Astrocyte of the spinal cord (primary cell): ENCODE measurements around the gene MTCL1.
A peak's percentile ranks its signal among the peaks of the same experiment; 100 is the strongest.

ENCODE experiments used
- DNase-seq: peaks from one replicate; pipeline ENCODE4 v3.0.0; 2011; ENCODE audit warnings: low read depth, low spot score
- H3K4me3 ChIP-seq: 2 replicates; pipeline ENCODE4 v1.5.1; 2011; ENCODE audit warnings: low read depth, mild to moderate bottlenecking, low read length, moderate library complexity
- CTCF ChIP-seq: IDR thresholded peaks from 2 replicates; pipeline ENCODE4 v1.5.1; 2012; ENCODE audit warnings: low read depth, mild to moderate bottlenecking, low read length, inconsistent platforms
- in situ Hi-C: cut with HindIII; loops from 2 replicates; pipeline ENCODE4 v1.10.0; 2017; ENCODE audit warnings: low sequenced_read_pairs

The MTCL1 gene

GRCh38 chr18:8660316-8660715 is 45.0 kb upstream of the MTCL1 start:
- H3K4me3 ChIP-seq = no peak overlapping the region
- no peak for TF ChIP-seq CTCF
- DNase-seq = no peak
- in situ Hi-C loops = no loop called here

- peak; percentile 76 for DNase-seq
- no peak for TF ChIP-seq CTCF
- in situ Hi-C loops = no loop called here
These were observed 43.4 kb upstream of the MTCL1 start for GRCh38 chr18:8661754-8662559.

GRCh38 chr18:8662560-8663255 is 42.6 kb upstream of the MTCL1 start:
- no peak overlapping the region for H3K4me3 ChIP-seq
- no peak for TF ChIP-seq CTCF
- no peak for DNase-seq
- in situ Hi-C loops = no loop called here

More at GRCh38 chr18:8661754-8662559, 43.4 kb upstream of the MTCL1 start:
- H3K4me3 ChIP-seq = no peak overlapping the region

- peak; percentile 46 for DNase-seq
- no peak overlapping the region for H3K4me3 ChIP-seq
- TF ChIP-seq CTCF = no peak
- in situ Hi-C loops = no loop called here
These were observed 37.5 kb upstream of the MTCL1 start for GRCh38 chr18:8667846-8668245.

GRCh38 chr18:8668381-8668780 is 37.0 kb upstream of the MTCL1 start:
- in situ Hi-C loops = no loop called here

GRCh38 chr18:8669571-8669970 is 35.8 kb upstream of the MTCL1 start:
- no peak for DNase-seq
- in situ Hi-C loops = no loop called here
- no peak overlapping the region for H3K4me3 ChIP-seq
- no peak for TF ChIP-seq CTCF

More at GRCh38 chr18:8668381-8668780, 37.0 kb upstream of the MTCL1 start:
- H3K4me3 ChIP-seq = no peak overlapping the region
- no peak for DNase-seq
- TF ChIP-seq CTCF = no peak
